SK-N-SH treated with all-trans-retinoic acid at 6 μM for 48 hours (cell line): ENCODE results near the gene ZSCAN9.

Experiments
- ZC3H10 ChIP-seq: fragments of 250-450 bp; sonication (Bioruptor Pico); IDR thresholded peaks from 2 replicates; pipeline ENCODE4 v1.5.1; 2021; ENCODE audit warnings: mild to moderate bottlenecking, moderate library complexity
- TF ChIP-seq, protein P1 (sequence below): fragments of 250-450 bp; sonication (Bioruptor Pico); IDR thresholded peaks from 2 replicates; pipeline ENCODE4 v1.8.0; 2020; ENCODE audit warnings: mild to moderate bottlenecking, moderate library complexity, borderline replicate concordance

DNA sequence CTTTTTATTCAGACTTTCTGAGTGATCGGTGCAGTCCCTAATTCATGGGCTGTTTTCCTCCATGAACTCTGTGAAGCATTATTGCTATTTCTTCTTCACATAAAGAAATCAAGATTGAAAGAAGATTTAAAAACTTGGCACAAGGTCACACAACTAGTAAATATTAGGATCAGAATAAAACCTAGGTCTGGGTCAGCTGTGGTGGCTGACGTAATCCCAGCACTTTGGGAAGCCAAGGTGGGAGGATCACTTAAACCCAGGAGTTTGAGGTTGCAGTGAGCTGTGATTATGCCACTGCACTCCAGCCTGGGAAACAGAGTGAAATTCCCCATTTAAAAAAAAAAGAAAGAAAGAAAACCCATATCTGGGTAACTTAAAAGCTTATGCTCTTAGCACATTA is 1.4 kb downstream of the ZSCAN9 start:
- TF ChIP-seq, protein P1, sequence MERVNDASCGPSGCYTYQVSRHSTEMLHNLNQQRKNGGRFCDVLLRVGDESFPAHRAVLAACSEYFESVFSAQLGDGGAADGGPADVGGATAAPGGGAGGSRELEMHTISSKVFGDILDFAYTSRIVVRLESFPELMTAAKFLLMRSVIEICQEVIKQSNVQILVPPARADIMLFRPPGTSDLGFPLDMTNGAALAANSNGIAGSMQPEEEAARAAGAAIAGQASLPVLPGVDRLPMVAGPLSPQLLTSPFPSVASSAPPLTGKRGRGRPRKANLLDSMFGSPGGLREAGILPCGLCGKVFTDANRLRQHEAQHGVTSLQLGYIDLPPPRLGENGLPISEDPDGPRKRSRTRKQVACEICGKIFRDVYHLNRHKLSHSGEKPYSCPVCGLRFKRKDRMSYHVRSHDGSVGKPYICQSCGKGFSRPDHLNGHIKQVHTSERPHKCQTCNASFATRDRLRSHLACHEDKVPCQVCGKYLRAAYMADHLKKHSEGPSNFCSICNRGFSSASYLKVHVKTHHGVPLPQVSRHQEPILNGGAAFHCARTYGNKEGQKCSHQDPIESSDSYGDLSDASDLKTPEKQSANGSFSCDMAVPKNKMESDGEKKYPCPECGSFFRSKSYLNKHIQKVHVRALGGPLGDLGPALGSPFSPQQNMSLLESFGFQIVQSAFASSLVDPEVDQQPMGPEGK (CRISPR knock-in tag): no peak
- TF ChIP-seq ZC3H10 (CRISPR knock-in tag): no peak
